ENCODE measurements around the gene ATRAID. TPM values are rescaled to one million over a fixed set of nuclear protein-coding genes. Genes with fewer than 3 reads are reported as not detected.

Gene ATRAID
- total RNA-seq, 1 experiment from 2014 or later, result 97.2 TPM

DNA sequence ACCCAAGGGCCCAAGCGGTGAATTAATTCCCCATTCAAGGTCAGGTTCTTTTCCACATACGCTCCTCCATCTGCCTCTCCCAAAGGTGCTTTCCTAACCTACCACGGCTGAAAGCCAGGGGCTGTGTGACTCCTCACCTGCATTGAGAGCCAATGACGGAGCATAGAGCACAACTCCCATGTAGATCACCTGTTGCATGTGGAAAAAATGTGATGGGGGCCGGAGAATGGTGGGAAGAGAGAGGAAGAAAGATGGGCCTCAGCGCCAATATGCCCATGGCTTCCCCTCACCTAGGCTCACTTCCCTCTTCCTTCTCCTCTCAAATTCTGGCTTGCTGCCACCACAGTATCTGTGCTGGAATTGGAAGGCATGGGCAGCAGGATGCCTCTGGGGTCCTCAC is 5.5 kb upstream of the ATRAID start:
- POLR2A ChIA-PET, result no interaction called here
- no peak overlapping the region for H3K4me3 Mint-ChIP-seq
- TF ChIP-seq SMAD4 (CRISPR knock-in tag; IDR thresholded peaks at IDR 0.05) (no peak), GTF2I (CRISPR knock-in tag; conservative IDR thresholded peaks at IDR 0.05) (no peak), GRHL2 (CRISPR knock-in tag; IDR thresholded peaks at IDR 0.05; ENCODE audit: insufficient replicate concordance, severe bottlenecking) (no peak)
- H3K27ac Mint-ChIP-seq, result no peak overlapping the region
- H3K9me3 Mint-ChIP-seq, result no peaks in the 10 kb centered on the region
- CTCF ChIA-PET, result no interaction called here
- DNase-seq (ENCODE audit: low spot score), result no peak
- peaks cover 16% of the 10 kb centered on the region for H3K4me1 Mint-ChIP-seq
- H3K27me3 Mint-ChIP-seq (ENCODE audit: low read depth), result no peaks in the 10 kb centered on the region
- peaks cover 82% of the 10 kb centered on the region for H3K36me3 Mint-ChIP-seq
- no peak for ATAC-seq

DNA sequence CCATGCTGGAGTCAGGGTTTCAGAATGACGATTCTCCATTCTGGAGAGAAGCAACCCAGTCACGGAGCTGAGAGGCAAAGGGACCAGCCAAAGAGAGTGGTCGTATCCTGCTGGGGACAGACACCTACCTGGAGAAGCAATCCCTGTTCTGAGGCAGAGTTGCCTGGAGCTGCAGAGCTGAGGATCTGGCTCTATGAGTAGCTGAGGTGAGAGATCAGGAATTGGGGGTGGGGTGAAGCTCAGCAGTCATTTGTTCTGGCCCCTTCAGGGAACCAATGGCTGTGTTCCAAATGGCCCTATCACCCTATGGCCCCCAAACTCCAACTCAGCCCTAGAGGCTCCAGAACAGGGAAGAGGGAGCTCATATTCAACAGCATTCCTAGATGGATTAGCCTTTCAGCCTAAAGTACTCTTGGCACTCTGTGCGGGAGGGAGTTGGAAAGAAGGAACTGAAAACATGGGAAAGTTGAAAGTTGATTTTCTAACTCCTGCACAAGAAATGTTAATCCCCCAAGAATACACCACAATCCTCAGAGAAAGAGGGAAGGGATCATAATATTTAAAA is 3.3 kb upstream of the ATRAID start:
- no peak for ATAC-seq
- no peaks in the 10 kb centered on the region for H3K9me3 Mint-ChIP-seq
- H3K36me3 Mint-ChIP-seq, result peaks cover 65% of the 10 kb centered on the region
- ChIA-PET POLR2A (interaction anchor here (0.8 kb wide), 1 partner anchor 9 kb away, joined by 3 read pairs; no protein-coding TSS in a partner anchor), CTCF (interaction anchor here (0.6 to 2.2 kb wide), 3 partner anchors 17 to 91 kb away, joined by 3 to 9 read pairs (median 3); no protein-coding TSS in a partner anchor)
- H3K27ac Mint-ChIP-seq, result 0 out of 2 replicates have a peak overlapping the region, but pooled peaks have one; percentile 20
- TF ChIP-seq NR3C1 (CRISPR knock-in tag; conservative IDR thresholded peaks at IDR 0.05; ENCODE audit: low read depth) (no peak), TP53 (CRISPR knock-in tag; IDR thresholded peaks at IDR 0.05) (no peak), ZNF671 (CRISPR knock-in tag; IDR thresholded peaks at IDR 0.05) (no peak), ZNF423 (CRISPR knock-in tag; IDR thresholded peaks at IDR 0.05) (no peak), ZNF138 (CRISPR knock-in tag; conservative IDR thresholded peaks at IDR 0.05) (no peak), NR2C2 (CRISPR knock-in tag; IDR thresholded peaks at IDR 0.05) (no peak), PRRX2 (CRISPR knock-in tag; IDR thresholded peaks at IDR 0.05) (no peak), CREM (CRISPR knock-in tag; IDR thresholded peaks at IDR 0.05) (no peak), JUN (CRISPR knock-in tag; IDR thresholded peaks at IDR 0.05) (no peak)
- no peak for DNase-seq (ENCODE audit: low spot score)
- H3K4me3 Mint-ChIP-seq, result no peak overlapping the region
- H3K4me1 Mint-ChIP-seq, result peaks cover 23% of the 10 kb centered on the region
- no peaks in the 10 kb centered on the region for H3K27me3 Mint-ChIP-seq (ENCODE audit: low read depth)

DNA sequence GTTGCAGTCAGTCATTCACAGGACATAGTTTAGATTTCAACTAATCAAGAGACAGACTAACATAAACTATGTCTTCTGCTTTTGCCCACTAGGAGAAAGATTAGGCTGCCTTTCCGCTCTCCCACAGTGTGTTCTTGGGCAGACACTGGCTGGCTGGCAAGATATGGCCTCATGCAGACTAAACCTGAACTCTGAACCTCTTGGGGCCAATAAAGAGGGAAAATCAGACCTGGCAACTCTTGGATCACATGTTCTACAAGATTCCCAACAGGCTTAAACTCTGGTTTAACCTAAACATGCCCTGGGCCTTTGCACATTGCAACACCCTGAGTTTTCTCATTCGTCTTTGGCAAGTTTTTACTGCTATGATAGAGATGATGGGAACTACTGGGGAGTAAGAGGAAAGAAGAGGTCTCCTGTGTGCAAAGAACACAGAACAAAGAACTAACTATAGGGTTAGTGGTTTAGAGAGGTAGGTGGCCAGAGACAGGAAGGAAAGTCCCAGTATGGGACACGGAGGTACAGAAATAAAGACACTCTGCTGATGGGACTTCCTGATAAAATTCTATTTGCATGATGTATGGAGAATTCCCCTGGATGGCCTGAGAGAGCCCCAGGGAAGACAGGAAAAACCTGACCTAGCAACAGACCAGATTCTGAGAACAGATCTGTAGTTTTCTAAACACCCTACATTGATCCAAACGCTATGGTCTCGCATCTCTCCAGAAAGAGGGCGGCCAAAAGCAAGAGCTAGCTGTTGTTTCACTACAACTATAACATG is 2.0 kb upstream of the ATRAID start:
- Mint-ChIP-seq H3K27ac (peak overlapping the region; percentile 78), H3K4me3 (peak overlapping the region; percentile 51), H3K4me1 (peaks cover 25% of the 10 kb centered on the region), H3K9me3 (no peaks in the 10 kb centered on the region), H3K27me3 (ENCODE audit: low read depth) (no peaks in the 10 kb centered on the region), H3K36me3 (peaks cover 52% of the 10 kb centered on the region)
- ChIA-PET CTCF (no interaction called here), POLR2A (no interaction called here)
- no peak for ATAC-seq
- no peak for DNase-seq (ENCODE audit: low spot score)
- TF ChIP-seq, protein P1, sequence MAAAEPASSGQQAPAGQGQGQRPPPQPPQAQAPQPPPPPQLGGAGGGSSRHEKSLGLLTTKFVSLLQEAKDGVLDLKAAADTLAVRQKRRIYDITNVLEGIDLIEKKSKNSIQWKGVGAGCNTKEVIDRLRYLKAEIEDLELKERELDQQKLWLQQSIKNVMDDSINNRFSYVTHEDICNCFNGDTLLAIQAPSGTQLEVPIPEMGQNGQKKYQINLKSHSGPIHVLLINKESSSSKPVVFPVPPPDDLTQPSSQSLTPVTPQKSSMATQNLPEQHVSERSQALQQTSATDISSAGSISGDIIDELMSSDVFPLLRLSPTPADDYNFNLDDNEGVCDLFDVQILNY (CRISPR knock-in tag; IDR thresholded peaks at IDR 0.05), result no peak
- TF ChIP-seq GABPB1 (CRISPR knock-in tag; IDR thresholded peaks at IDR 0.05), result peak; percentile 42; the same call in 1 of the 2 replicates
- TF ChIP-seq FOXK1 (CRISPR knock-in tag; IDR thresholded peaks at IDR 0.05), result no peak
- no peak for TF ChIP-seq GTF2I (CRISPR knock-in tag; conservative IDR thresholded peaks at IDR 0.05)
- no peak for TF ChIP-seq SMAD3 (CRISPR knock-in tag; IDR thresholded peaks at IDR 0.05; ENCODE audit: borderline replicate concordance)

DNA sequence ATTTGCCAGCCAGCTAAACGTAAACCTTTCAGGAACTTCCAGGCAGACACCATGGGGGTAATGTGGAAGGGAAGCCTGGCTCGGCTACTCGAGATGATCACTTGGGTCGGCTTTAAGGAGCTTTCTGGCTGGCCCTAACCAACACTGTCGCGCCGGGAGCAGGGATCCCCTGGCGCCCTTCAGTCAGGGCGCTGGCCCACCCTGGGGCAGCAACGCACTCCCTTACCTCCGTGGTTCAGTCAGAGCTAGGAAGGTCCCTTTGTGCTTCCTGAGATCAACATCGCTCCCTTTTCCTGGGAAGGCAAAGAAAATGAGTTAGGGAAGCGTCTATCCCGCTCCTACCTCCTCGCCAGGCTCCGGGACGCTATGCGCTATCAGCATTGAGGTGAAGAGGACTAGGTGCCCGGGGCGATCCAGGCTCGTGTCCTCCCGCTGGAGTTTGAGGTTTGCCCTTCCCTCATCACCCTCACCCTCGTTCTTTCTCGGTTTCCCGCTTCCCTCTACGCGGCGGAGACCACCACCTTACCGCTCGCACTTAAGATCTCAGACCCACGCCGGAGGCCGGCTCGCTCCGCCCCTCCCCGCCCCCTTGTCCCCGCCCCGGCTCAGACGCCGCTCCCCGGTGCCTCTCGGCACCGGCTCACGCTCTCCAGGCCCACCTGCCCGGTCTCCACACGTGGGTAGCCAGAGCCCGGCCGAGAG is 449 bp upstream of the ATRAID start:
- peak overlapping the region; percentile 92 for H3K4me3 Mint-ChIP-seq
- no peaks in the 10 kb centered on the region for H3K9me3 Mint-ChIP-seq
- H3K4me1 Mint-ChIP-seq, result peaks cover 26% of the 10 kb centered on the region
- ATAC-seq (peak; percentile 81), DNase-seq (ENCODE audit: low spot score) (peak; percentile 78)
- H3K27ac Mint-ChIP-seq, result peak overlapping the region; percentile 97
- no peaks in the 10 kb centered on the region for H3K27me3 Mint-ChIP-seq (ENCODE audit: low read depth)
- POLR2A ChIA-PET, result interaction anchor here (1.0 to 1.8 kb wide), 4 partner anchors 9 to 124 kb away, joined by 3 to 7 read pairs (median 4); no protein-coding TSS in a partner anchor
- peaks cover 39% of the 10 kb centered on the region for H3K36me3 Mint-ChIP-seq
- CTCF ChIA-PET, result interaction anchor here (0.9 to 1.8 kb wide), 5 partner anchors 41 to 92 kb away, joined by 4 to 7 read pairs (median 4); no protein-coding TSS in a partner anchor
- TF ChIP-seq NFATC4 (CRISPR knock-in tag; IDR thresholded peaks at IDR 0.05), result no peak
- TF ChIP-seq, protein P2, sequence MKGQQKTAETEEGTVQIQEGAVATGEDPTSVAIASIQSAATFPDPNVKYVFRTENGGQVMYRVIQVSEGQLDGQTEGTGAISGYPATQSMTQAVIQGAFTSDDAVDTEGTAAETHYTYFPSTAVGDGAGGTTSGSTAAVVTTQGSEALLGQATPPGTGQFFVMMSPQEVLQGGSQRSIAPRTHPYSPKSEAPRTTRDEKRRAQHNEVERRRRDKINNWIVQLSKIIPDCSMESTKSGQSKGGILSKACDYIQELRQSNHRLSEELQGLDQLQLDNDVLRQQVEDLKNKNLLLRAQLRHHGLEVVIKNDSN (CRISPR knock-in tag; IDR thresholded peaks at IDR 0.05), result no peak
- TF ChIP-seq, protein P3, sequence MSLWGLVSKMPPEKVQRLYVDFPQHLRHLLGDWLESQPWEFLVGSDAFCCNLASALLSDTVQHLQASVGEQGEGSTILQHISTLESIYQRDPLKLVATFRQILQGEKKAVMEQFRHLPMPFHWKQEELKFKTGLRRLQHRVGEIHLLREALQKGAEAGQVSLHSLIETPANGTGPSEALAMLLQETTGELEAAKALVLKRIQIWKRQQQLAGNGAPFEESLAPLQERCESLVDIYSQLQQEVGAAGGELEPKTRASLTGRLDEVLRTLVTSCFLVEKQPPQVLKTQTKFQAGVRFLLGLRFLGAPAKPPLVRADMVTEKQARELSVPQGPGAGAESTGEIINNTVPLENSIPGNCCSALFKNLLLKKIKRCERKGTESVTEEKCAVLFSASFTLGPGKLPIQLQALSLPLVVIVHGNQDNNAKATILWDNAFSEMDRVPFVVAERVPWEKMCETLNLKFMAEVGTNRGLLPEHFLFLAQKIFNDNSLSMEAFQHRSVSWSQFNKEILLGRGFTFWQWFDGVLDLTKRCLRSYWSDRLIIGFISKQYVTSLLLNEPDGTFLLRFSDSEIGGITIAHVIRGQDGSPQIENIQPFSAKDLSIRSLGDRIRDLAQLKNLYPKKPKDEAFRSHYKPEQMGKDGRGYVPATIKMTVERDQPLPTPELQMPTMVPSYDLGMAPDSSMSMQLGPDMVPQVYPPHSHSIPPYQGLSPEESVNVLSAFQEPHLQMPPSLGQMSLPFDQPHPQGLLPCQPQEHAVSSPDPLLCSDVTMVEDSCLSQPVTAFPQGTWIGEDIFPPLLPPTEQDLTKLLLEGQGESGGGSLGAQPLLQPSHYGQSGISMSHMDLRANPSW (CRISPR knock-in tag; conservative IDR thresholded peaks at IDR 0.05; ENCODE audit: low read depth), result no peak
- no peak for TF ChIP-seq GTF2I (CRISPR knock-in tag; conservative IDR thresholded peaks at IDR 0.05)
- TF ChIP-seq NFE2L1 (CRISPR knock-in tag; IDR thresholded peaks at IDR 0.05), result no peak
